H1 (cell line): ENCODE results near the gene P3H3. TPM values are rescaled to one million over a fixed set of nuclear protein-coding genes. Genes with fewer than 3 reads are reported as not detected.

Experiments used
- BRCA1 ChIP-seq: IDR thresholded peaks from 2 replicates; pipeline ENCODE4 v1.6.1; 2012; ENCODE audit warnings: low read depth, low read length, improper control_type of control experiment
- CBX5 ChIP-seq: fragments of 300-800, 300-1000 bp; sonication (generic); IDR thresholded peaks from 2 replicates; pipeline ENCODE4 v1.7.1; 2016; ENCODE audit warnings: antibody characterized with exemption, low read length, low read depth
- CHD1 ChIP-seq: IDR thresholded peaks from 2 replicates; pipeline ENCODE4 v1.6.1; 2012; ENCODE audit warnings: low read depth, low read length, improper control_type of control experiment
- CHD2 ChIP-seq: IDR thresholded peaks from 2 replicates; pipeline ENCODE4 v1.6.1; 2012; ENCODE audit warnings: low read length, improper control_type of control experiment
- CTBP2 ChIP-seq: IDR thresholded peaks from 2 replicates; pipeline ENCODE4 v1.7.0; 2011; ENCODE audit warnings: borderline replicate concordance, mild to moderate bottlenecking, moderate library complexity, mixed read lengths, low read length; ENCODE audit not compliant: insufficient read depth, insufficient read length
- EGR1 ChIP-seq: IDR thresholded peaks from 2 replicates; pipeline ENCODE4 v1.6.1; 2011; ENCODE audit warnings: low read depth, low read length, borderline replicate concordance
- EZH2 ChIP-seq: fragments of 200-600 bp; sonication (generic); IDR thresholded peaks from 2 replicates; pipeline ENCODE4 v1.7.1; 2012; ENCODE audit warnings: low read depth, mild to moderate bottlenecking, moderate library complexity, low read length, inconsistent platforms; ENCODE audit not compliant: severe bottlenecking
- GABPA ChIP-seq: IDR thresholded peaks from 2 replicates; pipeline ENCODE4 v1.6.1; 2011; ENCODE audit warnings: mild to moderate bottlenecking, low read length, moderate library complexity, borderline replicate concordance; ENCODE audit not compliant: insufficient read depth
- GTF2F1 ChIP-seq: IDR thresholded peaks from 2 replicates; pipeline ENCODE4 v1.6.1; 2012; ENCODE audit warnings: low read depth, low read length, improper control_type of control experiment, borderline replicate concordance
- HDAC6 ChIP-seq: IDR thresholded peaks from one replicate; pipeline ENCODE4 v1.7.1; 2012; ENCODE audit warnings: low read depth, mild to moderate bottlenecking, inconsistent platforms, low read length, moderate library complexity
- JUN ChIP-seq: IDR thresholded peaks from 2 replicates; pipeline ENCODE4 v1.6.1; 2011; ENCODE audit warnings: low read depth, mild to moderate bottlenecking, improper control_type of control experiment, low read length
- JUND ChIP-seq: IDR thresholded peaks from 2 replicates; pipeline ENCODE4 v1.6.1; 2011; ENCODE audit warnings: mild to moderate bottlenecking, improper control_type of control experiment, low read length
- NRF1 ChIP-seq: IDR thresholded peaks from 2 replicates; pipeline ENCODE4 v1.6.1; 2011; ENCODE audit warnings: mild to moderate bottlenecking, low read depth, low read length, improper control_type of control experiment
- POLR2A ChIP-seq, 2 experiments: IDR thresholded peaks; 1 replicate in 1 of 2; 2 replicates in 1 of 2; pipeline ENCODE4 v1.6.1; 2011; ENCODE audit warnings: low read depth in 2 of 2, low read length in 2 of 2, mild to moderate bottlenecking in 2 of 2; ENCODE audit errors: control extremely low read depth in 1 of 2
- RAD21 ChIP-seq, 2 experiments: IDR thresholded peaks in 1 of 2; conservative IDR thresholded peaks in 1 of 2; 2 replicates each; pipeline ENCODE4 v1.6.1; 2011; ENCODE audit warnings: low read depth in 2 of 2, low read length in 2 of 2, improper control_type of control experiment in 1 of 2, inconsistent platforms in 1 of 2, mild to moderate bottlenecking in 1 of 2, moderate library complexity in 1 of 2
- RNF2 ChIP-seq: fragments of 200-900, 300-1000 bp; sonication (generic); IDR thresholded peaks from 2 replicates; pipeline ENCODE4 v1.7.1; 2016; ENCODE audit warnings: borderline replicate concordance, low read depth, mild to moderate bottlenecking, antibody characterized with exemption, low read length; ENCODE audit not compliant: poor library complexity, severe bottlenecking; ENCODE audit errors: missing control alignments
- RXRA ChIP-seq: IDR thresholded peaks from 2 replicates; pipeline ENCODE4 v1.6.1; 2011; ENCODE audit warnings: low read depth, mild to moderate bottlenecking, low read length, moderate library complexity; ENCODE audit not compliant: insufficient read depth
- SIRT6 ChIP-seq: IDR thresholded peaks from one replicate; pipeline ENCODE4 v1.7.1; 2012; ENCODE audit warnings: low read length, inconsistent platforms
- SP1 ChIP-seq: IDR thresholded peaks from 2 replicates; pipeline ENCODE4 v1.6.1; 2011; ENCODE audit warnings: low read depth, low read length
- SP2 ChIP-seq: IDR thresholded peaks from 2 replicates; pipeline ENCODE4 v1.6.1; 2012; ENCODE audit warnings: mild to moderate bottlenecking, low read length, inconsistent platforms
- TAF7 ChIP-seq: optimal IDR thresholded peaks from 2 replicates; pipeline ENCODE3; 2011; ENCODE audit warnings: low read depth, mild to moderate bottlenecking, inconsistent platforms, low read length, moderate library complexity, borderline replicate concordance
- TEAD4 ChIP-seq: IDR thresholded peaks from 2 replicates; pipeline ENCODE4 v1.6.1; 2012; ENCODE audit warnings: low read depth, low read length, inconsistent platforms, mixed read lengths
- ZNF274 ChIP-seq: IDR thresholded peaks from 2 replicates; pipeline ENCODE4 v1.7.0; 2012; ENCODE audit warnings: low read length, borderline replicate concordance; ENCODE audit errors: extremely low read depth
- polyA plus RNA-seq, 7 experiments: library from polyadenylated mRNA; depleted of rRNA in 3 of 7; stranded (reverse) in 5 of 7; unstranded in 2 of 7; fragments of >200 nt in 5 of 7; fragments of 200-250 nt in 2 of 7; gene quantifications; 1 replicate in 5 of 7; 2 replicates in 1 of 7; 4 replicates in 1 of 7; pipeline versions ENCODE4 v1.2.1 to v1.2.3, GENCODE V29; 2011 to 2013; ENCODE audit warnings: missing spikeins in 2 of 7, mixed read lengths in 2 of 7
- total RNA-seq: library from RNA; stranded (reverse); fragmentation: NEBNext Ultra II Directional; extraction: Animal tissue kit (Norgen Biotek cat#: 25700); gene quantifications from 2 replicates; pipeline ENCODE4 v1.2.1, GENCODE V29; 2021

The P3H3 gene
- total and polyA plus RNA-seq, 2 of the 8 experiments (the other 6 are each of a cell fraction or from before 2014, with no cell fraction given): 22.9 to 43.5 TPM

- TF ChIP-seq SP2: no peak
- TF ChIP-seq SP1: peak; percentile 41; the same call in 1 of the 2 replicates
- no peak for TF ChIP-seq POLR2A (IDR thresholded peaks at IDR 0.05; ENCODE audit: control extremely low read depth in 1 of 2, low read depth in 2 of 2, low read length in 2 of 2)
- no peak for TF ChIP-seq CBX5
- TF ChIP-seq NRF1: 0 out of 2 replicates have a peak, but pooled peaks have one; percentile 8
- TF ChIP-seq SIRT6: no peak
- TF ChIP-seq ZNF274: no peak
- TF ChIP-seq TEAD4: no peak
- TF ChIP-seq GTF2F1: no peak
- no peak for TF ChIP-seq RXRA
- TF ChIP-seq CHD1: no peak
- no peak for TF ChIP-seq HDAC6
- peak; percentile 10 for TF ChIP-seq EZH2
- TF ChIP-seq EGR1: 0 out of 2 replicates have a peak, but pooled peaks have one; percentile 19
- no peak for TF ChIP-seq GABPA
- TF ChIP-seq JUND: no peak
- peak; percentile 59; the same call in 1 of the 2 replicates for TF ChIP-seq CHD2
- TF ChIP-seq RNF2: no peak
- TF ChIP-seq JUN: no peak
- TF ChIP-seq RAD21 (IDR thresholded peaks at IDR 0.05 in 1 of 2, conservative IDR thresholded peaks at IDR 0.05 in 1 of 2; ENCODE audit: low read depth in 2 of 2, low read length in 2 of 2): peak; percentile 96 to 99
- no peak for TF ChIP-seq CTBP2
- TF ChIP-seq TAF7: no peak
- no peak for TF ChIP-seq BRCA1
Observed at GRCh38 chr12:6778574-6779550, 49.3 kb upstream of the P3H3 start (continued).
